Heart left ventricle (tissue), 16 donors: ENCODE results near the gene MYBPH. TPM values are rescaled to one million over a fixed set of nuclear protein-coding genes. Genes with fewer than 3 reads are reported as not detected.
A peak's percentile ranks its signal among the peaks of the same experiment; 100 is the strongest.

Experiments
- ATAC-seq, 4 donors: fragments of 200-7000 bp; cut with Tn5 transposase; one replicate each; pipeline ENCODE4 v1.9.1; 2020 to 2022; ENCODE audit warnings: moderate library complexity in 4 of 4, mild to moderate bottlenecking in 3 of 4, moderate number of reproducible peaks in 1 of 4
- DNase-seq, 5 donors: peaks; one replicate each; pipeline ENCODE4 v3.0.0-alpha.2; 2020
- H3K27ac ChIP-seq, 12 donors: fragments of 200-600 bp; sonication (generic) in 4 of 12; one replicate each; pipeline versions ENCODE4 v1.5.0 to v1.8.0; 2016 to 2022; ENCODE audit warnings: mild to moderate bottlenecking in 2 of 12
- H3K27me3 ChIP-seq, 9 donors: fragments of 200-600 bp; sonication (generic) in 2 of 9; one replicate each; pipeline versions ENCODE4 v1.5.1 to v1.8.0; 2016 to 2022; ENCODE audit warnings: mild to moderate bottlenecking in 3 of 9
- H3K36me3 ChIP-seq, 9 donors: fragments of 200-600 bp; sonication (generic) in 2 of 9; one replicate each; pipeline versions ENCODE4 v1.5.0 to v1.8.0; 2018 to 2022; ENCODE audit warnings: mild to moderate bottlenecking in 2 of 9
- H3K4me1 ChIP-seq, 12 donors: fragments of 200-600 bp; sonication (generic) in 4 of 12; one replicate each; pipeline versions ENCODE4 v1.5.0 to v1.8.0; 2016 to 2022; ENCODE audit warnings: mild to moderate bottlenecking in 3 of 12
- H3K4me3 ChIP-seq, 12 donors: fragments of 200-600 bp; sonication (generic) in 4 of 12; one replicate each; pipeline versions ENCODE4 v1.5.0 to v1.8.0; 2017 to 2022; ENCODE audit warnings: mild to moderate bottlenecking in 9 of 12, moderate library complexity in 4 of 12
- H3K9me3 ChIP-seq, 12 donors: fragments of 200-600 bp; sonication (generic) in 4 of 12; one replicate each; pipeline versions ENCODE4 v1.5.0 to v1.8.0; 2016 to 2022; ENCODE audit warnings: mild to moderate bottlenecking in 1 of 12
- POLR2A ChIP-seq, 2 donors: fragments of 450-650 bp; IDR thresholded peaks; one replicate each; pipeline ENCODE4 v1.6.1; 2017; ENCODE audit warnings: antibody characterized with exemption in 2 of 2, mild to moderate bottlenecking in 2 of 2, moderate library complexity in 2 of 2
- WGBS, 4 donors: extraction: QIAGEN DNeasy Blood & Tissue Kit in 2 of 4; methylation state at CpG; one replicate each; pipeline versions ENCODE4 v1.1.5 to v1.1.7; 2013 to 2018; 5-methylcytosine and 5-hydroxymethylcytosine counted together
- intact Hi-C, 10 donors: fragments of 100-400 bp; cut with DNase I; formaldehyde crosslinking; loops; one replicate each; pipeline versions ENCODE4 v1.11.1 to v1.14.2; 2022
- polyA plus RNA-seq, 2 donors: library from polyadenylated mRNA; stranded (reverse); fragments of 200-250 nt; gene quantifications; one replicate each; pipeline ENCODE4 v1.2.3, GENCODE V29; 2013
- total RNA-seq, 9 donors: library from RNA; depleted of rRNA in 2 of 9; stranded (reverse); fragments of >200 nt in 2 of 9; fragmentation: NEBNext Ultra II Directional in 3 of 9; extraction: Animal tissue kit (Norgen Biotek cat#: 25700) in 3 of 9; gene quantifications; one replicate each; pipeline versions ENCODE4 v1.1.0 to v1.2.4, GENCODE V29; 2016 to 2023
- TF ChIP-seq, protein P1 (sequence below), 12 donors: fragments of 200-600 bp; sonication (generic) in 4 of 12; IDR thresholded peaks; one replicate each; pipeline versions ENCODE4 v1.5.0 to v1.8.0; 2018 to 2022; ENCODE audit warnings: antibody characterized with exemption in 12 of 12, mild to moderate bottlenecking in 5 of 12
- donor health status: ischemic (EF 13 %, LVEDD 7.1; RV severe dilation, severe dysfunction).
- donor health status: healthy with polysubstance abuse.
- donor health status: DM: no; HTN: yes; CAD: no.
- donor health status: DM: no; HTN: no; CAD: no.
- donor health status: ischemic (EF 25% LVEDD 6.9; RV normal size, moderate dysfunction).
- donor health status: ischemic (EF 25% LVEDD 5.7; RV mildly dilated, moderate dysfunction).
- donor health status: healthy.
- donor health status: DM: yes; HTN: yes; CAD: no.
- donor health status: ischemic (EF 35%, LVEDD 5.7; RV mildly dilated, moderate dysfunction).
- donor health status: nonischemic (EF 11% LVEDD 7.7; RV severe dilation, severe dysfunction).
- donor health status: DM: yes; HTN: yes; CAD: no.
- donor health status: PGD.
- donor health status: ischemic (EF 29% LVEDD 5.4; RV normal size, mild dysfunction).
- donor health status: nonischemic (EF 23%, LVEDD 6.1; RV moderate dilation, normal function).

Gene MYBPH
- total and polyA plus RNA-seq, 11 donors, result 0.32 TPM; not detected in 10

DNA sequence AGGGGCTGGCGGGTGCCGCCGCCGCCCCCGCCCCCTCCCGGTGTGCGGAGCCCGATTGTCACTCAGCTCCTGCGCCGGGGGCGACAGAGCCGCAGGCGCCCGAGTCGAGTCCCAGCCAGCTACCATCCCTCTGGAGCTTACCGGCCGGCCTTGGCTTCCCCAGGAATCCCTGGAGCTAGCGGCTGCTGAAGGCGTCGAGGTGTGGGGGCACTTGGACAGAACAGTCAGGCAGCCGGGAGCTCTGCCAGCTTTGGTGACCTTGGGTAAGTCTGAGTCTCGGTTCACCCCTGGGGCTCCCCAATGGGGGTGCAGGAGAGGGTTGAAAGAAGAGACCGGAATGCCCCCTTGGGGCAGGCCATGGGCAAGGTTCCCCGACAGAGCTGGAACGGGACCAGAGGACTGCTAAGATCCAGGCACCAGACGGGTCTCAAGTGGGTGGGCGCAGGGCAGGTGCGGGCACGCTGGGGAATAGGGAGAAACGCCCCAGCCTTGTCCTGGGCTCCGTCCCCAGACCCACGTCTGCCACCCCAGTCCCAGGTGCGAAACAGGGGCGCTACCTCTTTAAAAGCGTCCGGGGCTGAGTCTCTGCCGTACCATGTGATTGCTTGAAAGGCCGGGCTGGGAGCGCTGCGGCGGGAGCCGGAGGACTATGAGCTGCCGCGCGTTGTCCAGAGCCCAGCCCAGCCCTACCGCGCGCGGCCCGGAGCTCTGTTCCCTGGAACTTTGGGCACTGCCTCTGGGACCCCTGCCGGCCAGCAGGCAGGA is 47.8 kb downstream of the MYBPH start, which contains the start of gene ADORA1:
ADORA1 (plus strand) TSS at position 61 of the 765 bp plus-strand sequence. CDS start 1,116 bp downstream, outside the sequence.
- H3K4me3 ChIP-seq, result peak within 1 kb of the TSS; percentile 22 to 54 (median 44)
- H3K36me3 ChIP-seq, result no peaks in the 10 kb centered on the region
- peaks cover 0 to 55% (median 0%) of the 10 kb centered on the region in 9 donors for H3K27me3 ChIP-seq
- H3K4me1 ChIP-seq, result peaks cover 0 to 65% (median 40%) of the 10 kb centered on the region in 12 donors
- intact Hi-C loops, result loop anchor here in 9 of 10 donors (5.0 kb wide), 2 partner anchors 86 to 91 kb away; no protein-coding TSS in a partner anchor
- WGBS, 4 donors, result 0 to 1% (median 0%) methylated on average over 12 to 51 of the region's 51 CpGs
- ATAC-seq (peak; percentile 73 to 88 (median 86)), DNase-seq (peak; percentile 67 to 85 (median 71))
- TF ChIP-seq, protein P1, sequence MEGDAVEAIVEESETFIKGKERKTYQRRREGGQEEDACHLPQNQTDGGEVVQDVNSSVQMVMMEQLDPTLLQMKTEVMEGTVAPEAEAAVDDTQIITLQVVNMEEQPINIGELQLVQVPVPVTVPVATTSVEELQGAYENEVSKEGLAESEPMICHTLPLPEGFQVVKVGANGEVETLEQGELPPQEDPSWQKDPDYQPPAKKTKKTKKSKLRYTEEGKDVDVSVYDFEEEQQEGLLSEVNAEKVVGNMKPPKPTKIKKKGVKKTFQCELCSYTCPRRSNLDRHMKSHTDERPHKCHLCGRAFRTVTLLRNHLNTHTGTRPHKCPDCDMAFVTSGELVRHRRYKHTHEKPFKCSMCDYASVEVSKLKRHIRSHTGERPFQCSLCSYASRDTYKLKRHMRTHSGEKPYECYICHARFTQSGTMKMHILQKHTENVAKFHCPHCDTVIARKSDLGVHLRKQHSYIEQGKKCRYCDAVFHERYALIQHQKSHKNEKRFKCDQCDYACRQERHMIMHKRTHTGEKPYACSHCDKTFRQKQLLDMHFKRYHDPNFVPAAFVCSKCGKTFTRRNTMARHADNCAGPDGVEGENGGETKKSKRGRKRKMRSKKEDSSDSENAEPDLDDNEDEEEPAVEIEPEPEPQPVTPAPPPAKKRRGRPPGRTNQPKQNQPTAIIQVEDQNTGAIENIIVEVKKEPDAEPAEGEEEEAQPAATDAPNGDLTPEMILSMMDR (IDR thresholded peaks at IDR 0.05), result peak in 3 of 12 donors; percentile 12 to 22 (median 16)
- TF ChIP-seq POLR2A (IDR thresholded peaks at IDR 0.05), result no peak
- peak within 1 kb of the TSS; percentile 16 to 90 (median 83) for H3K27ac ChIP-seq
- H3K9me3 ChIP-seq, result no peaks in the 10 kb centered on the region

DNA sequence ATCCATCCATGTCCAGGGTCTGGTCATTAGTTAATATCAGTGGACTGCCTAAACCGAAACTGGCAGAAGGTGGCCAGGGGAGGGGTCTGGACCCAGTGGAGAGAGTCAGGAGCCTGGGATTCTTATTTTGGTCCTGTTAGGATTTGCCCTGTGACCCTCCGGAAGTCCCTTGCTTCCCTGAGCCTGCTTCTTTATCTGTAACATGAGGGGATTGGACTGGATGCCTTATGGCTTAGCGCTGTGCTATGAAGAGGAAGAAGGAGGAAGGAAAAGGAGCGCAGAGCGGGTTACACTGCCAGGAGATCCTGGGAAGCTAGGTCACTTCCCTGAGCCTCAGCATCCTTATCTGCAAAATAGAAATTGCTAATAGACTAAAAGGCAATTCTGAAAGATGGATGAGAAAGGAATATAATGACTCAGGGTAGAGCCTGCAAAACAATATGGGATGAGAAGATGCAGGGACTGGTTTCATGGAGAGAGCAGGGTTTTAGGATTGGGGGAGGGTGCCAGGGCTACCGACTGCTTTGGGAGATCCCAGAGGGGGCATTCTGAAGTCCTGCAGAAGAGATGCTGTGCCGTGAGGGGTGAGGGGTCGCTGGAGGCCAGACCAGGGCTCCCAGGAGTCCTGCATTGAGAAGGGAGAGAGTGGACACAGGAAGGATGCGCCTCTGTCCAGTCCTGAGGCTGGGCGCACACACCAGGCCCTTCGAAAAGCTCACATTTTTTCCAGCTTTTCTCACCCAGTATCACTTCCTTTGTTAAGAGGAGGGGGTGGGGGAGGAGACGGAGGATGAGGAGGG is 48.6 kb downstream of the MYBPH start:
- Histone ChIP-seq H3K36me3 (no peaks in the 10 kb centered on the region), H3K27me3 (peaks cover 0 to 54% (median 0%) of the 10 kb centered on the region in 9 donors), H3K4me3 (peak overlapping the region in 11 of 12 donors; percentile 22 to 54 (median 46)), H3K9me3 (no peaks in the 10 kb centered on the region), H3K27ac (peak overlapping the region in 10 of 12 donors; percentile 45 to 90 (median 84)), H3K4me1 (peaks cover 0 to 63% (median 39%) of the 10 kb centered on the region in 12 donors)
- TF ChIP-seq, protein P1 (IDR thresholded peaks at IDR 0.05), result no peak
- no peak for TF ChIP-seq POLR2A (IDR thresholded peaks at IDR 0.05)
- ATAC-seq, result no peak
- DNase-seq, result no peak
- WGBS, 4 donors, result 20 to 38% (median 23%) methylated on average over 11 to 12 of the region's 12 CpGs
- intact Hi-C loops, result loop anchor here in 9 of 10 donors (5.0 kb wide), 2 partner anchors 85 to 90 kb away; no protein-coding TSS in a partner anchor

DNA sequence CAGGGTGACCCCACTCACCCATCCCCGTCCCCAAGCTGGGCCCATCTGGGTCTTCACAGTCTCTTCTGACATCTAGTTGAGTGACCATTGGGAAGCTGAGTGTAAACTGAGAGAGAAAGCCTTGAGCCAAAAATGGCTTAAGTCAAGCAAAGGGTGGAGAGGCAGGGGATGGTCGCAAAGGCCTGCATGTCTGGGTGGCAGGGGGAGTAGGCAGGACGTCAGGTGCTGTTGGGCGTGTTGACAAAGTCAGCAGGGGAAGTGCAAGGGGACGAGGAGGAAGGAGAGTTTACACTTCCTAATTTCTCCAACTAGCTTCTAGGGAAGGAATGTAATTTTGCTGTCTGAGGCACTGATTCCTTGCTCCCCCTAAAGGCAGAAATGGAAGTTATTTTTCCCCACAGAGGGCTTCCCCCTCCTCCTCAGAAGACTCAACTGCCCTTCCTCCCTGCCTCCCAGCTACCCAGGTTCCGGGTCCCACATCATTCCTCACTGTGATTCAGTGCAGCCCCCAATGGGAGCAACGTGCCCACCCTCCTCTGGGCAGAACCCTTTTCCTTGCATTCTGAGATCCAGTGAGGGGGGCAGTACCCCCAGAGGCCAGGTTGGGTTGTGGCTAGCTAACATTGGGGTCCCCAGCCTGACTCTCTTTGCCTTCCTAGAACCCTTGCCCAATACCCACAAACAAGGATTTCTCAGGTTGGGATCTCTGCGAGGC is 49.3 kb downstream of the MYBPH start:
- no peak overlapping the region for H3K4me3 ChIP-seq

More for the DNA sequence above, 49.3 kb downstream of the MYBPH start:
- 36 to 41% (median 39%) methylated on average over 8 of the region's 8 CpGs for WGBS, 4 donors
- Histone ChIP-seq H3K36me3 (no peaks in the 10 kb centered on the region), H3K27me3 (peaks cover 0 to 56% (median 0%) of the 10 kb centered on the region in 9 donors), H3K27ac (no peak overlapping the region), H3K4me1 (peaks cover 0 to 57% (median 38%) of the 10 kb centered on the region in 12 donors), H3K9me3 (no peaks in the 10 kb centered on the region)
- ATAC-seq (no peak), DNase-seq (no peak)
- TF ChIP-seq, protein P1 (IDR thresholded peaks at IDR 0.05), result peak in 11 of 12 donors; percentile 17 to 61 (median 34)
- TF ChIP-seq POLR2A (IDR thresholded peaks at IDR 0.05), result no peak
- intact Hi-C loops, result loop anchor here in 9 of 10 donors (5.0 kb wide), 2 partner anchors 84 to 89 kb away; no protein-coding TSS in a partner anchor
